Activated gamma-delta T cell (primary cell): ENCODE data around the gene GOLM1.

ENCODE experiments used
- DNase-seq: peaks from one replicate; lab custom pipeline; 2025; lab: John Stamatoyannopoulos, UW

Gene GOLM1

GRCh38 chr9:85981369-85981768 lies 118.0 kb downstream of the GOLM1 start:
- DNase-seq = no peak

DNA sequence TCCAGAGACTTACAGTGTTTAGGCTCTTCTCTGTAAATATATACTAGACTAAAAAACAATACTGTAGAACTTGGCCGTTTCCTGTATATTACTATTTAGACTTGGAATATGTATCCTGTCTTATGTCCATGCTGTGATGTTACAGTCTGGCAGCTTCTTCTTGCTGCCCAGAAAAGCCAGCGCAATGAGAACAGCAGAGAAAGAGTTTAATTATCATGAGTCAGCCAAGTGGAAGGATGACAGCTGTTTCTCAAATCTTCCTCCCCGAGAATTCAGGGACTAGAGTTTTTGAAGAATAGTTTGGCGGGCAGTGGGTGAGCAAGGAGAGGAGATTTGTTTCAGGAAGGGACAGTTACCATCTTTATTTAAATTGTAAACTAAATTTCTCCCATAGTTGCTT lies 120.9 kb downstream of the GOLM1 start:
- DNase-seq = no peak
